Parathyroid adenoma (tissue), 2 donors: ENCODE results near the gene EWSR1.

Experiments used
- H2AFZ ChIP-seq: fragments of 300-600 bp; sonication (generic); one replicate; pipeline ENCODE4 v1.7.0; 2017; ENCODE audit warnings: antibody characterized with exemption, mild to moderate bottlenecking
- H3K27ac ChIP-seq: fragments of 300-600 bp; sonication (generic); one replicate; pipeline ENCODE4 v1.7.0; 2017
- H3K27me3 ChIP-seq: fragments of 300-600 bp; sonication (generic); one replicate; pipeline ENCODE4 v1.7.0; 2017; ENCODE audit warnings: low read length; ENCODE audit not compliant: control insufficient read depth, insufficient read depth
- H3K36me3 ChIP-seq: fragments of 300-600 bp; sonication (generic); one replicate; pipeline ENCODE4 v1.7.0; 2017; ENCODE audit warnings: low read length; ENCODE audit not compliant: control insufficient read depth, insufficient read depth
- H3K4me1 ChIP-seq: fragments of 300-600 bp; sonication (generic); one replicate; pipeline ENCODE4 v1.7.0; 2017; ENCODE audit warnings: control low read depth
- H3K4me2 ChIP-seq: fragments of 300-600 bp; sonication (generic); one replicate; pipeline ENCODE4 v1.7.0; 2017; ENCODE audit warnings: low read length
- H3K4me3 ChIP-seq: fragments of 300-600 bp; sonication (generic); one replicate; pipeline ENCODE4 v1.7.0; 2017; ENCODE audit warnings: low read depth, low read length
- H3K79me2 ChIP-seq: fragments of 300-600 bp; sonication (generic); one replicate; pipeline ENCODE4 v1.7.0; 2017; ENCODE audit warnings: control low read depth
- H3K9ac ChIP-seq: fragments of 300-600 bp; sonication (generic); one replicate; pipeline ENCODE4 v1.7.0; 2017; ENCODE audit warnings: mild to moderate bottlenecking
- H3K9me3 ChIP-seq: fragments of 300-600 bp; sonication (generic); one replicate; pipeline ENCODE4 v1.7.0; 2017; ENCODE audit warnings: low read length; ENCODE audit not compliant: control insufficient read depth
- CTCF ChIP-seq: fragments of 300-600 bp; sonication (generic); IDR thresholded peaks from one replicate; pipeline ENCODE4 v1.7.0; 2017; ENCODE audit warnings: antibody characterized with exemption, mild to moderate bottlenecking
- donor health status: primary hyperparathyroidism.

EWSR1 gene

GRCh38 chr22:29305836-29306174 is 37.7 kb downstream of the EWSR1 start:
- Histone ChIP-seq H3K27me3 (no peaks in the 10 kb centered on the region), H3K27ac (no peak overlapping the region), H3K9me3 (no peaks in the 10 kb centered on the region), H2AFZ (peak overlapping the region; percentile 80), H3K4me2 (peak overlapping the region; percentile 75), H3K9ac (no peak overlapping the region), H3K4me1 (no peaks in the 10 kb centered on the region), H3K36me3 (no peaks in the 10 kb centered on the region), H3K4me3 (peak overlapping the region; percentile 75), H3K79me2 (no peaks in the 10 kb centered on the region)
- no peak for TF ChIP-seq CTCF

- peak within 1 kb of the TSS; percentile 75 for H3K4me2 ChIP-seq
- H2AFZ ChIP-seq: peak within 1 kb of the TSS; percentile 80
- H3K27me3 ChIP-seq: no peaks in the 10 kb centered on the region
- peak within 1 kb of the TSS; percentile 45 for H3K27ac ChIP-seq
- no peaks in the 10 kb centered on the region for H3K4me1 ChIP-seq
- H3K9me3 ChIP-seq: no peaks in the 10 kb centered on the region
- H3K4me3 ChIP-seq: peak within 1 kb of the TSS; percentile 75
- no peak within 1 kb of the TSS for H3K9ac ChIP-seq
- peak; percentile 49 for TF ChIP-seq CTCF
- H3K79me2 ChIP-seq: no peaks in the 10 kb centered on the region
- H3K36me3 ChIP-seq: no peaks in the 10 kb centered on the region
Observed at GRCh38 chr22:29306175-29306834, 38.2 kb downstream of the EWSR1 start, which contains the start of gene GAS2L1. Gene GAS2L1 (plus strand): TSS chr22:29306650. CDS start chr22:29308106, 1,456 bp downstream.

GRCh38 chr22:29306835-29307595 is 38.9 kb downstream of the EWSR1 start:
- H3K4me2 ChIP-seq: peak overlapping the region; percentile 75
- no peaks in the 10 kb centered on the region for H3K9me3 ChIP-seq
- no peaks in the 10 kb centered on the region for H3K27me3 ChIP-seq
- peak overlapping the region; percentile 45 for H3K27ac ChIP-seq
- H3K79me2 ChIP-seq: no peaks in the 10 kb centered on the region
- no peaks in the 10 kb centered on the region for H3K36me3 ChIP-seq
- H3K4me1 ChIP-seq: no peaks in the 10 kb centered on the region
- H3K9ac ChIP-seq: no peak overlapping the region
- TF ChIP-seq CTCF: no peak
- H3K4me3 ChIP-seq: peak overlapping the region; percentile 75
- peak overlapping the region; percentile 80 for H2AFZ ChIP-seq

GRCh38 chr22:29307596-29308147 is 39.6 kb downstream of the EWSR1 start:
- Histone ChIP-seq H3K79me2 (no peaks in the 10 kb centered on the region), H3K9ac (no peak overlapping the region), H3K4me1 (no peaks in the 10 kb centered on the region), H3K36me3 (no peaks in the 10 kb centered on the region), H3K4me2 (peak overlapping the region; percentile 75), H3K9me3 (no peaks in the 10 kb centered on the region), H3K27me3 (no peaks in the 10 kb centered on the region), H2AFZ (no peak overlapping the region), H3K4me3 (peak overlapping the region; percentile 75), H3K27ac (no peak overlapping the region)
- no peak for TF ChIP-seq CTCF
